22Rv1 (cell line): ENCODE data around the gene NAA30.

Experiments used
- H3K27ac ChIP-seq: fragments of 450-650 bp; 2 replicates; pipeline ENCODE4 v1.5.1; 2017
- CTCF ChIP-seq: fragments of 450-650 bp; IDR thresholded peaks from 2 replicates; pipeline ENCODE4 v1.5.1; 2017; ENCODE audit warnings: mild to moderate bottlenecking
- ZFX ChIP-seq: fragments of 450-650 bp; IDR thresholded peaks from 2 replicates; pipeline ENCODE4 v1.6.1; 2017; ENCODE audit warnings: antibody characterized with exemption, borderline replicate concordance

NAA30 gene

GRCh38 chr14:57413849-57414248 is 23.5 kb downstream of the NAA30 start:
- TF ChIP-seq ZFX (no peak), CTCF (no peak)
- no peak overlapping the region for H3K27ac ChIP-seq

DNA sequence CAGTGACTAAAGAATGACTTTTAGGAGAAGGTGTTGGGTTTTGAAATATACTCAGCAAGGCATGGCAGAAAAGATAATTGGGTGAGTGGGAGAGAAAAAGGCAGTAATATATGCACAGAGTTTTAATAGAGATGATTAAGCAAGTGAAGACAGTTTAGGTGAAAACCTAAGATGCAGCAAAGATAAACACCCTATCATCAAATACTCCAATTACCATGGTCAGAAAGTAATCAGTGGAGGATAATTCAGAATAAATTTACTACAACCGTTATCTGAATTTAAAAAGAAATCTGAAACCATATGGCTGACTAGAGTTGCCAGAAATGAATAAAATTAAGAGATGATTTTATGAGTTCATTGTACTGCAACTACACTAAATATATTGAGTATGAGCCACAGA is 26.8 kb downstream of the NAA30 start:
- TF ChIP-seq CTCF = no peak
- TF ChIP-seq ZFX = no peak
- H3K27ac ChIP-seq = no peak overlapping the region

DNA sequence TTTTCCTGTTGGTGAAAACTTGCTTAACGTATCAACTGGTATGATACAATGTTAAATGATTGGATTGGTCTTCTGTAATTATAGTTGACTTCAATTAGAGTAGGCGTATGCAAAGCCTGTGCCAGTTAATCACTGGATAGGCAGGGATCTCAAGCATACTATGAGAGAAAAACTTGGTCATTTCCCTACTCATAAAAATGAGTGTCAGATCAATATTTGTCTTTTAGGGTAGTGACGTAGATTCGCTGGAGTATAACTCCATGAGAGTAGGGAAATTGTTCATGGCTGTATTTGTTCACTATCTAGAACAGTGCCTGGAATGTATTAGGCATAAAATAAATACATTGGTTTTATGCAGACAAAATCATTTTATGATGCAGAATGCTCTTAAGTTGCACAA is 28.6 kb downstream of the NAA30 start:
- no peak for TF ChIP-seq ZFX
- no peak for TF ChIP-seq CTCF

DNA sequence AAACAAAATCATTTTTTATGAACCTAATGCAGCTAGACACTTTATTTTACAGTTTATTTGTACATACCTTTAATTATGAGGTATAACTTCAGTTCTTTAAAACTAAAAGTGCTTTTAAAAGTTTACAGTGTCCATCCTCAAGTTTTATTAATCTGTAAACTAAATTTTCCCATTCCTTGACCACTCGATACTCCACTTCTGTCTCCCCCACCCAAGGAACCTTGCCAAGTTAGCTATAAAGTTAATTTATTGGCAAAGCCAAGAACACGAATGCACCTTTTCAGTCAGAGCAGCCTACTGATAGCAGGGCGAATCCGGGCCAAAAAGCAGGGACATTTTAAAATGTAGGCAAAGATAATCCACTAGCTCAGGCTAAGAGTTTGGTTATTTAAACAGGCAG is 29.6 kb downstream of the NAA30 start:
- H3K27ac ChIP-seq = no peak overlapping the region
- TF ChIP-seq CTCF = no peak
- no peak for TF ChIP-seq ZFX

More for the DNA sequence above, 28.6 kb downstream of the NAA30 start:
- no peak overlapping the region for H3K27ac ChIP-seq

GRCh38 chr14:57420986-57421385 is 30.6 kb downstream of the NAA30 start:
- H3K27ac ChIP-seq = no peak overlapping the region
- no peak for TF ChIP-seq CTCF
- TF ChIP-seq ZFX = no peak

- TF ChIP-seq ZFX (no peak), CTCF (no peak)
- H3K27ac ChIP-seq = no peak overlapping the region
These were observed 45.5 kb downstream of the NAA30 start for GRCh38 chr14:57435923-57436322.

DNA sequence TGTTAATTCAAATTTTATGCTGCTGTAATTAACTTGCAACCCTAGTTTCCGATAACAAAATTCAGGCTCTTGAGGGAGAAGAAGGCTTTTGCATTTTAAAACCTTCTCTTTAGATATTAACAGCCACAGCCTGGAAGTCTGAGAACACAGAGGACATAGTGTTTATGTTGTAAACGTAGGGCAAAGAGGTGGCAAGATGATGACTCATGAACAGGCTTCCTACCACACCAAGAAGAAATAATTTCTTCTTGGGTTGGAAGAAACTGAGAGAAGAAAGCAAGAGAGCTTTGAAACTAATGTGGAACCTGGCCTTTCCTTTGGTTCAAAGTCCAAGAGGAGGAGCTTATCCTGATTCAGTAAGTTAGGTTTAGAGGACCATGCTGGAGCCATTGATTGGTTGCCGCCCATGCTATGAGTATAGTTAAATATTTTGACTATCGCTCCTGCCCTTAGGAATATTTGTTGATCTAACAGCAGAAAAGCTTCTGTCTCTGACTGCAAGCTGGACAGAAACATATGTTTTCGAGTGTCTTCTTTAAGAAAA is 71.5 kb downstream of the NAA30 start:
- no peak for TF ChIP-seq ZFX

DNA sequence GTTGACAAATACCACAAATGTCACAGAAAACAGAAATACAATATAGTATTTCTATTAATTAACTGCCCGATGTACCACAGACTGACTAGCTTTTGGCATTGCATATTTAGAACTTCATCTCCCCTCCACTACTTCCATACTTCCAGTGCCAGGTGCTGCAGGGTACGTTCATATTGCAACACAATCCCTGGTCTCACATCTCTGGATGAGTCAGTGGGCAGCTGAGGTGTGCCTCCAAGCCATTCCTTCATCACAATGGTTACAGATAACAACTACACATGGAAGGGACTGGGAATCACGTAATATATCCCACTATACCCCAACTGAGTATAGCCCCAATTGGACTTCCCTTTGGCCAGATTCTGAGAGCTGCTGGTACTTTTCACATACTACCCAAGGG is 72.2 kb downstream of the NAA30 start:
- H3K27ac ChIP-seq = peak overlapping the region; percentile 87

More for the DNA sequence above, 71.5 kb downstream of the NAA30 start:
- peak overlapping the region; percentile 87 for H3K27ac ChIP-seq

More for the DNA sequence above, 72.2 kb downstream of the NAA30 start:
- no peak for TF ChIP-seq CTCF
- TF ChIP-seq ZFX = no peak
